Caco-2 (cell line): Measurements from ENCODE around the gene STK32B. TPM values are rescaled to one million over a fixed set of nuclear protein-coding genes. Genes with fewer than 3 reads are reported as not detected.
"Not testable (repeated sequence)": the region's sequence is repeated elsewhere in the genome, so short reads cannot be mapped to it uniquely, and the experiment has no call there.

ENCODE experiments used
- BruUV-seq: library from RNA; stranded (reverse); fragments of 400-500 nt; replicated peaks from 2 replicates; lab custom pipeline; 2021; lab: Mats Ljungman, UMichigan
- CTCF ChIA-PET: fragments of 300-600 bp; sonication (Branson Sonifier 250); formaldehyde crosslinking; loops from one replicate; lab custom pipeline; 2022; ENCODE audit warnings: antibody characterized with exemption; lab: Charles Lee
- POLR2A ChIA-PET: fragments of 300-600 bp; sonication (Branson Sonifier 250); formaldehyde crosslinking; loops from one replicate; lab custom pipeline; 2022; ENCODE audit warnings: antibody characterized with exemption; lab: Charles Lee
- DNase-seq, 2 experiments: peaks; one replicate each; pipeline versions ENCODE4 v3.0.0 to v3.0.0-alpha.2; 2020 to 2022
- H3K27me3 ChIP-seq: replicated peaks from 2 replicates; pipeline ENCODE4 v1.6.0; 2011; ENCODE audit warnings: low read length; ENCODE audit not compliant: control insufficient read depth, insufficient read depth
- H3K36me3 ChIP-seq: 2 replicates; pipeline ENCODE4 v1.5.1; 2011; ENCODE audit warnings: low read length; ENCODE audit not compliant: control insufficient read depth, insufficient read depth
- H3K4me1 ChIP-seq: fragments of 250-450 bp; sonication (Bioruptor Pico); 2 replicates; pipeline ENCODE4 v1.5.1; 2020; ENCODE audit warnings: mild to moderate bottlenecking
- H3K4me3 ChIP-seq: 2 replicates; pipeline ENCODE4 v1.5.1; 2011; ENCODE audit warnings: low read depth, mild to moderate bottlenecking, control low read depth, low read length
- H3K9me3 ChIP-seq: fragments of 250-450 bp; sonication (Bioruptor Pico); 2 replicates; pipeline ENCODE4 v1.5.1; 2020; ENCODE audit warnings: mild to moderate bottlenecking, moderate library complexity
- H3K27ac Mint-ChIP-seq: one replicate; pipeline ENCODE4 v1.8.0; 2022; ENCODE audit warnings: mixed read lengths; ENCODE audit not compliant: unreplicated experiment
- H3K27me3 Mint-ChIP-seq: one replicate; pipeline ENCODE4 v1.8.0; 2022; ENCODE audit warnings: mixed read lengths; ENCODE audit not compliant: insufficient read depth, unreplicated experiment
- H3K36me3 Mint-ChIP-seq: one replicate; pipeline ENCODE4 v1.8.0; 2022; ENCODE audit warnings: mild to moderate bottlenecking, mixed read lengths; ENCODE audit not compliant: insufficient read depth, unreplicated experiment
- H3K4me1 Mint-ChIP-seq: one replicate; pipeline ENCODE4 v1.8.0; 2022; ENCODE audit warnings: low read depth, mixed read lengths; ENCODE audit not compliant: unreplicated experiment
- H3K4me3 Mint-ChIP-seq: one replicate; pipeline ENCODE4 v1.8.0; 2022; ENCODE audit warnings: mild to moderate bottlenecking, moderate library complexity, mixed read lengths; ENCODE audit not compliant: unreplicated experiment
- H3K9me3 Mint-ChIP-seq: one replicate; pipeline ENCODE4 v1.8.0; 2022; ENCODE audit warnings: mixed read lengths; ENCODE audit not compliant: unreplicated experiment
- intact Hi-C: fragments of 100-400 bp; cut with micrococcal nuclease; formaldehyde crosslinking; loops from one replicate; pipeline ENCODE4 v1.10.0; 2022; ENCODE audit not compliant: unreplicated experiment
- total RNA-seq: library from RNA; stranded (reverse); gene quantifications from 2 replicates; pipeline ENCODE4 v1.2.3, GENCODE V29; 2022
- TF ChIP-seq, protein P1 (sequence below), 2 experiments: fragments of 200-600 bp in 1 of 2; IDR thresholded peaks; 1 replicate in 1 of 2; 2 replicates in 1 of 2; pipeline versions ENCODE4 v1.5.1 to v1.8.0; 2011 to 2022; ENCODE audit warnings: antibody characterized with exemption in 1 of 2, control low read depth in 1 of 2, inconsistent platforms in 1 of 2, low read depth in 1 of 2, low read length in 1 of 2, mild to moderate bottlenecking in 1 of 2, moderate library complexity in 1 of 2; ENCODE audit not compliant: insufficient read depth in 1 of 2, severe bottlenecking in 1 of 2, unreplicated experiment in 1 of 2

Gene STK32B
- total RNA-seq, 1 experiment from 2014 or later, result 11.2 TPM

DNA sequence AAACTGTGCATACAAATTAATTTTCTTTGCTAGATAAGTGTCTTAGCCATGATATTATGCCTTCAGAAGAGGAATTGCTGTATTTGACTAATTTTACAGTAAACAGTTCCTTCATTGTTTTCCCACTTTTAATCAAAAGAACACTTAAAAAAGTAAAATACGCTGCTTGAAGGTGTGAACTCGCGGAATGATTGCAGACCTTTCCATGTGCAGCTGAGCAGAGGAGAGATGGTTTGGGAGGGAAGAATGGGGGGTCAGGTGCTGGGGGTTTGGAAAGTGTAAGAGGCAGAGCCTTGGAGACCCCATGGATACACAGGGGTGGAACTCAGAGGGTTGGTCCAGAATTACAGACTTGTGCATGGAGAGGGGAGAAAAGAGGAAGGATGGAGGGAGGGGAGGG lies 47.4 kb upstream of the STK32B start:
- no peaks in the 10 kb centered on the region for H3K4me1 ChIP-seq
- Mint-ChIP-seq H3K36me3 (no peaks in the 10 kb centered on the region), H3K4me1 (no peaks in the 10 kb centered on the region), H3K27ac (no peak overlapping the region), H3K4me3 (no peak overlapping the region), H3K9me3 (peaks cover 3% of the 10 kb centered on the region), H3K27me3 (peaks cover 7% of the 10 kb centered on the region)
- TF ChIP-seq, protein P1, sequence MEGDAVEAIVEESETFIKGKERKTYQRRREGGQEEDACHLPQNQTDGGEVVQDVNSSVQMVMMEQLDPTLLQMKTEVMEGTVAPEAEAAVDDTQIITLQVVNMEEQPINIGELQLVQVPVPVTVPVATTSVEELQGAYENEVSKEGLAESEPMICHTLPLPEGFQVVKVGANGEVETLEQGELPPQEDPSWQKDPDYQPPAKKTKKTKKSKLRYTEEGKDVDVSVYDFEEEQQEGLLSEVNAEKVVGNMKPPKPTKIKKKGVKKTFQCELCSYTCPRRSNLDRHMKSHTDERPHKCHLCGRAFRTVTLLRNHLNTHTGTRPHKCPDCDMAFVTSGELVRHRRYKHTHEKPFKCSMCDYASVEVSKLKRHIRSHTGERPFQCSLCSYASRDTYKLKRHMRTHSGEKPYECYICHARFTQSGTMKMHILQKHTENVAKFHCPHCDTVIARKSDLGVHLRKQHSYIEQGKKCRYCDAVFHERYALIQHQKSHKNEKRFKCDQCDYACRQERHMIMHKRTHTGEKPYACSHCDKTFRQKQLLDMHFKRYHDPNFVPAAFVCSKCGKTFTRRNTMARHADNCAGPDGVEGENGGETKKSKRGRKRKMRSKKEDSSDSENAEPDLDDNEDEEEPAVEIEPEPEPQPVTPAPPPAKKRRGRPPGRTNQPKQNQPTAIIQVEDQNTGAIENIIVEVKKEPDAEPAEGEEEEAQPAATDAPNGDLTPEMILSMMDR (IDR thresholded peaks at IDR 0.05; ENCODE audit: insufficient read depth in 1 of 2, low read depth in 1 of 2, low read length in 1 of 2, severe bottlenecking in 1 of 2, unreplicated experiment in 1 of 2), result no peak
- H3K36me3 ChIP-seq, result no peaks in the 10 kb centered on the region
- no peaks in the 10 kb centered on the region for H3K9me3 ChIP-seq
- ChIA-PET CTCF (no interaction called here), POLR2A (no interaction called here)
- no peak overlapping the region for H3K4me3 ChIP-seq
- H3K27me3 ChIP-seq, result no peaks in the 10 kb centered on the region
- intact Hi-C loops, result no loop called here
- no TSS peak for BruUV-seq
- no peak for DNase-seq

DNA sequence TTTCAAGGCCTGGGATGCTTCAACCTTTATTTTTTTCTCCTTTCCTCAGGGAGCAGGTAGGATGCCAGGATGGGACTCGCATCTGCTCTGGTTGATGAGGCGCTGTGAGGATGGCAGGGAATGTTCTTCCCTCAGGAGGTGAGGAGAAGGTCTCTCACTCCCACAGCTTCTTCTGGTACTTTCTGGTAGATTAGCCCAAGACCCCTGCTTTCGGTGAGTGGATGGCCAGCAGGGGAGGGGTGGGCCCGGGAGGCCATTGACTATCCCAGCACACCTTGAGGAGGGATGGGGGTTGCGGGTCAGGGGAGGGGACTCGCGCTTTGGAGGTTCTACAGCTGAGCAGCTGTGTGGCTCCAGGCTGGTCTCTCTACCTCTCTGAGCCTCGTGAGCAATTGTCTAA lies 46.8 kb upstream of the STK32B start:
- ChIA-PET CTCF (interaction anchor here (0.6 kb wide), 1 partner anchor 11 kb away, joined by 6 read pairs; no protein-coding TSS in a partner anchor), POLR2A (no interaction called here)
- no peaks in the 10 kb centered on the region for H3K9me3 ChIP-seq
- no peak for DNase-seq
- H3K27ac Mint-ChIP-seq, result no peak overlapping the region
- H3K36me3 Mint-ChIP-seq, result no peaks in the 10 kb centered on the region
- H3K4me1 Mint-ChIP-seq, result no peaks in the 10 kb centered on the region
- peaks cover 8% of the 10 kb centered on the region for H3K9me3 Mint-ChIP-seq
- no peak overlapping the region for H3K4me3 ChIP-seq
- H3K4me3 Mint-ChIP-seq, result no peak overlapping the region
- TF ChIP-seq, protein P1 (IDR thresholded peaks at IDR 0.05; ENCODE audit: insufficient read depth in 1 of 2, low read depth in 1 of 2, low read length in 1 of 2, severe bottlenecking in 1 of 2, unreplicated experiment in 1 of 2), result no peak
- no TSS peak for BruUV-seq
- H3K27me3 ChIP-seq, result no peaks in the 10 kb centered on the region
- no peaks in the 10 kb centered on the region for H3K4me1 ChIP-seq
- H3K27me3 Mint-ChIP-seq, result peaks cover 10% of the 10 kb centered on the region
- no peaks in the 10 kb centered on the region for H3K36me3 ChIP-seq
- intact Hi-C loops, result no loop called here

DNA sequence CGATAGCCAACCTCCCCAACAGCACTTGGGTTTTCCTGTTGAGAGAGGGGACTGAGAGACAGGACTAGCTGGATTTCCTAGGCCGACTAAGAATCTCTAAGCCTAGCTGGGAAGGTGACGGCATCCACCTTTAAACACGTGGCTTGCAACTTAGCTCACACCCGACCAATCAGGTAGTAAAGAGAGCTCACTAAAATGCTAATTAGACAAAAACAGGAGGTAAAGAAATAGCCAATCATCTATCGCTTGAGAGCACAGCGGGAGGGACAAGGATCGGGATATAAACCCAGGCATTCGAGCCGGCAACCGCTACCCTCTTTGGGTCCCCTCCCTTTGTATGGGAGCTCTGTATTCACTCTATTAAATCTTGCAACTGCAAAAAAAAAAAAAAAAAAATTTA lies 44.3 kb upstream of the STK32B start:
- H3K4me1 ChIP-seq, H3K9me3 ChIP-seq, H3K27ac Mint-ChIP-seq, H3K4me3 ChIP-seq, POLR2A ChIA-PET, intact Hi-C loops, H3K27me3 ChIP-seq, BruUV-seq, H3K36me3 Mint-ChIP-seq, CTCF ChIA-PET, H3K36me3 ChIP-seq, H3K4me1 Mint-ChIP-seq, DNase-seq, H3K4me3 Mint-ChIP-seq: not testable (repeated sequence)
- H3K9me3 Mint-ChIP-seq, result peaks cover 22% of the 10 kb centered on the region
- H3K27me3 Mint-ChIP-seq, result peaks cover 10% of the 10 kb centered on the region

DNA sequence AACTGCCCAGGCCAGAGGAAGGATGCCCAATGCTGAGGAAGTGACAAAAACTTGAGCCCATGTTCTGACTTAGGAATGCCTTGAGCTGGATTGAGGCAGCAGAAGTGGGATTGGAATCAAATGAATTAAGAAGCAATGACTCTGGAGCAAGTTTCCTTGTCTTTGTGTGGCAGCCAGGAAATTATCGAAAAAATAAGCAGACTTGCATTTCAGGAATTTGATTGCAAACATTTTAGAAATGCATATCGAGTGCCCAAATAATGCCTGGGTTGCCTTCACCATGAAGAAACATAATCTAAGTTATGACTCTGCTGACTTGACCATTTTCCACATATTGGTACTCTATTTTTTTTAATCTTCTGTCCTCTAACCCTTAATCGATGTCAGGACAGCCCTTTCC lies 41.5 kb upstream of the STK32B start:
- peaks cover 8% of the 10 kb centered on the region for H3K4me1 Mint-ChIP-seq
- no TSS peak for BruUV-seq
- peaks cover 6% of the 10 kb centered on the region for H3K27me3 Mint-ChIP-seq
- TF ChIP-seq, protein P1 (IDR thresholded peaks at IDR 0.05; ENCODE audit: insufficient read depth in 1 of 2, low read depth in 1 of 2, low read length in 1 of 2, severe bottlenecking in 1 of 2, unreplicated experiment in 1 of 2), result no peak
- no peak overlapping the region for H3K4me3 Mint-ChIP-seq
- no peak overlapping the region for H3K27ac Mint-ChIP-seq
- DNase-seq, result no peak
- POLR2A ChIA-PET, result no interaction called here
- H3K9me3 Mint-ChIP-seq, result peaks cover 22% of the 10 kb centered on the region
- no peaks in the 10 kb centered on the region for H3K36me3 ChIP-seq
- H3K4me3 ChIP-seq, result no peak overlapping the region
- no peaks in the 10 kb centered on the region for H3K9me3 ChIP-seq
- CTCF ChIA-PET, result no interaction called here
- H3K4me1 ChIP-seq, result no peaks in the 10 kb centered on the region
- no peaks in the 10 kb centered on the region for H3K27me3 ChIP-seq
- no peaks in the 10 kb centered on the region for H3K36me3 Mint-ChIP-seq
- intact Hi-C loops, result no loop called here
